GM15510 (cell line): ENCODE results near the gene MAP7.

Source experiments
- POLR2A ChIP-seq: IDR thresholded peaks from 3 replicates; pipeline ENCODE4 v1.6.1; 2011; ENCODE audit warnings: borderline replicate concordance; ENCODE audit not compliant: insufficient read length; ENCODE audit errors: extremely low read depth

MAP7 gene

GRCh38 chr6:136470044-136470443 lies 80.2 kb downstream of the MAP7 start:
- no peak for TF ChIP-seq POLR2A

GRCh38 chr6:136469154-136469553 lies 81.1 kb downstream of the MAP7 start:
- TF ChIP-seq POLR2A, result no peak

- no peak for TF ChIP-seq POLR2A
Observed at GRCh38 chr6:136468711-136469110, 81.5 kb downstream of the MAP7 start.

GRCh38 chr6:136467186-136467585 lies 83.0 kb downstream of the MAP7 start:
- TF ChIP-seq POLR2A, result no peak

GRCh38 chr6:136466777-136467176 lies 83.4 kb downstream of the MAP7 start:
- no peak for TF ChIP-seq POLR2A

- no peak for TF ChIP-seq POLR2A
Observed at GRCh38 chr6:136465766-136466303, 84.4 kb downstream of the MAP7 start.

GRCh38 chr6:136464874-136465273 lies 85.3 kb downstream of the MAP7 start:
- TF ChIP-seq POLR2A, result no peak

GRCh38 chr6:136464148-136464547 lies 86.1 kb downstream of the MAP7 start:
- TF ChIP-seq POLR2A, result no peak

- no peak for TF ChIP-seq POLR2A
Observed at GRCh38 chr6:136463743-136464142, 86.5 kb downstream of the MAP7 start.

GRCh38 chr6:136446579-136447187 lies 103.5 kb downstream of the MAP7 start:
- no peak for TF ChIP-seq POLR2A

- no peak for TF ChIP-seq POLR2A
Observed at GRCh38 chr6:136446145-136446544, 104.1 kb downstream of the MAP7 start.

- TF ChIP-seq POLR2A, result no peak
Observed at GRCh38 chr6:136445063-136445462, 105.2 kb downstream of the MAP7 start.

GRCh38 chr6:136440203-136440602 lies 110.0 kb downstream of the MAP7 start:
- no peak for TF ChIP-seq POLR2A

GRCh38 chr6:136439514-136440190 lies 110.6 kb downstream of the MAP7 start:
- no peak for TF ChIP-seq POLR2A

GRCh38 chr6:136438441-136438840 lies 111.8 kb downstream of the MAP7 start:
- no peak for TF ChIP-seq POLR2A

- TF ChIP-seq POLR2A, result no peak
Observed at GRCh38 chr6:136437246-136437645, 113.0 kb downstream of the MAP7 start.
